GM19193 (cell line): Measurements from ENCODE around the gene PRIM1.

ENCODE experiments used
- POLR2A ChIP-seq: IDR thresholded peaks from 4 replicates; pipeline ENCODE4 v1.6.1; 2011; ENCODE audit not compliant: insufficient read depth, insufficient read length; ENCODE audit errors: extremely low read depth

Gene PRIM1

DNA sequence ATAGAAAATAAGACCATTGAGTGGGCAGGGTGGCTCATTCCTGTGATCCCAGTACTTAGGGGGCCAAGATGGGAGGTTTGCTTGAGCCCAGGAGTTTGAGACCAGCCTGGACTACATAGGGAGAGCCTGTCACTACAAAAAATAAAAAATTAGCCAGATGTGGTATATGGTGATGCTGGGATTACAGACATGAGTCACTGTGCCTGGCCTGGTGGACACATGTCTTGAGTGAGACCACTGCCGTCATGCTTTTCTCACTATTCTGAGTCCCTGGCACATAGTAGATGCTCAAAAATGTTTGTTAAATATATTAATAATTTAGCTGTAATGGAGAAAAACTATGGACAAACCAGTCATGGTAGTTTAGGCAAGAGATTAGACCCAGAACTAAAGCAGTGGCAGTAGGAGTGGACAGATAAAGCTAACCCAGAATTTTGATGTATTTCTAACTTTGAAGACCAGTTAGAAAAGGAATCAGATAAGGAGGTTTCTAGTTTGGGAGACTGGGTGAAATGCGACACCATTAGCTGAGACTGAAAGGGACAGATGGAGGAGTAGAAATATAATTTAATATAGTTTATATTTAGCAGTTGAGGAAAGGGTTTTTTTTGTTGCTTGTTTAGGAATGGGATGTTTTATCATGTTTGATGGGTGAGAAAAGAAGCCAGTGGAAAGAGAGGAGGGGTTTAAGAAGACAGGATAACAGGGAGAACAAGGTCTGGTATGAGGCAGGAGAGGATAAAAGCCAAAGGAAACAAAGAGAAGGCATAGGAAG lies 56.6 kb downstream of the PRIM1 start:
- TF ChIP-seq POLR2A: no peak

DNA sequence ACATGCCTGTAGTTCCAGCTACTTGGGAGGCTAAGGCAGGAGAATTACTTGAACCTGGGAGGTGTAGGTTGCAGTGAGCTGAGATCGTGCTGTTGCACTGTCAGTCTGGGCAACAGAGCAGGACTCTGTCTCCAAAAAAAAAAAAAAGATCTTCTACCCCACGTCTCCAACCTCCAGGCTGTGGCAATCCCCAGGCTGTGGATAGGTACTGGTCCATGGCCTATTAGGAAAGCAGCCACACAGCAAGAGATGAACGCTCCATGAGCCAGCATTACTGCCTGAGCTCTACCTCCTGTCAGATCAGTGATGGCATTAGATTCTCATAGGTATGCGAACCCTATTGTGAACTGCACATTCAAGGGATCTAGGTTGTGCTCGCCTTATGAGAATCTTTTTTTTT lies 58.0 kb downstream of the PRIM1 start:
- TF ChIP-seq POLR2A: no peak

DNA sequence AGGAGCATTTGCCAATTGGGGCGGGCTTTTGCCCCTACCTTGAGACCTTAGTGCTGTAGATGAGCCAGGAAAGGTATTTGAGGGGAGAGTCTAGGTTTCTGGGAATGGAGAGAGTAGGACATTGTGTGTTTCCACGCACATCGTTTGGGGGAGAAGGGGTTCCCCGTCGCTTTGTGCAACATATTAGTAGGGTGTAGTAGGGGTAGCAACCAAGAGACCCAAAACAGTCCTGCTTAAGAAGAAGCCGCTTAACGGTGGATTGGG lies 63.3 kb downstream of the PRIM1 start:
- TF ChIP-seq POLR2A: no peak

DNA sequence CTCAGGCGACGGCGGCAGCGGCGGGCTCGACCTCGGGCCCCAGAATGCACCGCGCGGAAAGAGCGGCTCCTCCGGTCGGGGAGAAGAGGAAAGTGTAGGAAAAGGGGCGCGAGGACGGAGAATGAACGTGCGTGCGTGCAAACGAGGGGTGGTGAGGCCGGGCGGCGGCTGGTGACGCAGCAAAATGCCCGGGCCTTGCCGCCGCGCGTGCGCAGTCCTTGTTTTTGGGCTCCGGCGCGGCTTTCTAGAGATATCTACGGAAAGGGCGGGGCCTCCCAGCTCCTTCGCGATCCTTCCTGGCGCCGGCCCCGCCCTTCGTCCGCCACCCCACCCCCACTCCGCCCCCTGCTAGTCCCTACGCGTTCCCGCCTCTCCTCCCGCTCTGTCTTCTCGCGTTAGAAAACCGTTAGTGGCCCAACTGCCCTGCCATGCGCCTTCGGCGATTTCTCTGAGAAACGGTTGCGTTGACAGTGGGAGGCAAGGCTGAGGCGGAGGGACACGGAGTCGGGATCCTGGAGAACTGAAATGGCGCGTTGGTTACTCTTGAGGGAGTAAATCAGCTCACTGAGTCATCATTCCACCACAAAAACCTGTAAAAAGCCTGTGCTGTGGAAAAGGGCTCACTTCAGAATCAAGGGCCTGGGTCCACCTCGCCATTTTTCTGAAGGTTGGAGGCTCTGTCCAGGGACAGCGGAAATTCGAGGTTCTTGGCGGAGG lies 63.8 kb downstream of the PRIM1 start, which contains the start of gene PTGES3:
Gene PTGES3 (minus strand): TSS at position 156 of the 717 bp plus-strand sequence. CDS start 285 bp downstream, outside the sequence.
- TF ChIP-seq POLR2A: peak; percentile 98

DNA sequence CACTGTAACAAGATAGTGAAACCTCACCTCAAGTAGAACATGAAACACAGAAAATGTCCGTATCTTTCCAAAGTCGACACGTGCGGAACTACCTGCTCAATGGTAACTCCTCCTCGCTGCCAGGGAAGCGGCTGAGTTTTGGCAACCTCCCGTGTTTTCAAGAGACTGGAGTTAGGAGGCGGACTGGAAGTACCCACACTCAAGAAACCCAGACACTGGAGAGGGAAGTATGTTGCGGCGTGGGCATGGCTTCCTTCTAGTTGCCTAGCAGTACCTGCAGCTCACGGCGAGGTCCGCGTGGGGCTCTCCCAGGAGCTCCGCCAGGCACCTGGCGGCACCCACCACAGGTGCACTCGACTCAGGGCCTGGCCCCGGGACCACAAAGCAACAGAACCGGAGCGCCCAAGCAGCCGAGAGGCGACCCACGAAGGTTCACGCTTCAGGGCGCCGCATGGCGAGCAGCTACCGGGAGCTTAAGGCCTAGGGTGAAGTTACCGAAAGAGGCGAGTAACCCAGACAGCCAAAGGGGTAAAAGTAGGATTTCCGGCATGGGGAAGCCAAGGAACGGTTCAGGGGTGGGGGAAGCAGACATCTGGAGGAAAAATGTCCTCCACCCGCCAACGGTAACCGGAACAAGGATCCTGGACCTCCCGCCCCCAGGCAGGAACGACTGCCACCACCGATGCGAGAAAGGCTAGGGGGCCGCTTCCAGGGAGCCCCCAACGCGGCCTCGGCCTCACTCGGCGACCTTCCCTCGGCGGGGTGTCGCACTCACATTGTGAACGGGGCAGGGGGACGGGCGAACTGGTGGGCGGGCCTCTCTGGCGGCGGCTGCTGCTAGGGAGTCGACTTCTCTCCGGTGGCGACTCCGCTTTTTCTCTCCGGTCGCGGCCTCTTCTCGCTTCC lies 64.6 kb downstream of the PRIM1 start:
- TF ChIP-seq POLR2A: peak; percentile 63

DNA sequence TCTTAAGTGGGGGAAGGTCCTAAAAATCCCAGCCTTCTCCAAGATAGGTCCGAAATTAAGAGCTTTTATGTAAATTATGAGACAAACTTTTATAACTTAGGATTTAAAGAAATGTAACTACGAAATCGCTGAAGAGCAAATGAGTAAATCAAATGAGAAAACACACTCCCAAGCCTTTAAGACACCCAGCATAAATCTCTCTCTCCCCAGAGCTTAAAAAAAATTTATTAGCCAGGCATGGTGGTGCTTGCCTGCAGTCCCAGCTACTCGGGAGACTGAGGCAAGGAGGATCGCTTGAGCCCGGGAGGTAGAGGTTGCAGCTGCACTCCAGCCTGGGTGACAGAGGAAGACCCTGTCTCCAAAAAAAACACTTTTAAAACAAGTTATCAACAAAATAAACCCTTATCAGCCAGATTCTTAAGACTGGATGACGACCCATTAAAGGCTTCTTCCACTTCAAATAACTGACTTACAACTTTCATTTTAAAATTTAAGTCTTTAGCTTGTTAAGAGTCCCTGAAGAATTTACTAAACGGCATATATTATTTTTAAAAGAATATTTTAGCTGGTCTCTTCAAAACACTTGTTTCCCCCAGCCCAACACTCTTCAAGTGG lies 67.3 kb downstream of the PRIM1 start:
- no peak for TF ChIP-seq POLR2A

DNA sequence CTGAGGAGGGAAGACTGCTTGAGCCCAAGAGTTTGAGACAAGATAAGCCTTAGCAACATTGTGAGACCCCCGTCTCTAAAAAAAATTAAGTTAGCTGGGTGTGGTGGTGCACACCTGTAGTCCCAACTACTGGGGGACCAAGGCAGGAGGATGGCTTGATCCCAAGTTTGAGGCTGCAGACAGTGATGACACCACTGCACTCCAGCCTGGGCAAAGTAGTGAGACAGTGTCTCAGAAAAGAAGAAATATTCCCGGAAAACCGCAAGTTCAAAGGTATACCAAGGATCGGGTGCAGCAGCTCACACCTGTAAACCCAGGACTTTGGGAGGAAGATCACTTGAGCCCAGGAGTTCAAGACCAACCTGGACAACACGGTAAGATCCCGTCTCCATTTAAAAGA lies 69.8 kb downstream of the PRIM1 start:
- no peak for TF ChIP-seq POLR2A
